Left ventricle myocardium superior (tissue), 1 donor: ENCODE data around the gene SUFU. TPM values are rescaled to one million over a fixed set of nuclear protein-coding genes. Genes with fewer than 3 reads are reported as not detected.

Experiments used
- ATAC-seq: fragments of 200-7000 bp; cut with Tn5 transposase; one replicate; pipeline ENCODE4 v1.9.1; 2020; ENCODE audit warnings: mild to moderate bottlenecking, moderate library complexity
- DNase-seq: peaks from one replicate; pipeline ENCODE4 v3.0.0-alpha.2; 2020
- intact Hi-C: fragments of 100-400 bp; cut with micrococcal nuclease; formaldehyde crosslinking; loops from one replicate; pipeline ENCODE4 v1.11.0; 2022
- total RNA-seq: library from RNA; stranded (reverse); fragmentation: NEBNext Ultra II Directional; extraction: Animal tissue kit (Norgen Biotek cat#: 25700); gene quantifications from one replicate; pipeline ENCODE4 v1.2.1, GENCODE V29; 2021
- donor health status: DM: no; HTN: yes; CAD: no; lungs with severe emphysema.

Gene SUFU
- total RNA-seq, 1 donor from 2014 or later, result 8.0 TPM

DNA sequence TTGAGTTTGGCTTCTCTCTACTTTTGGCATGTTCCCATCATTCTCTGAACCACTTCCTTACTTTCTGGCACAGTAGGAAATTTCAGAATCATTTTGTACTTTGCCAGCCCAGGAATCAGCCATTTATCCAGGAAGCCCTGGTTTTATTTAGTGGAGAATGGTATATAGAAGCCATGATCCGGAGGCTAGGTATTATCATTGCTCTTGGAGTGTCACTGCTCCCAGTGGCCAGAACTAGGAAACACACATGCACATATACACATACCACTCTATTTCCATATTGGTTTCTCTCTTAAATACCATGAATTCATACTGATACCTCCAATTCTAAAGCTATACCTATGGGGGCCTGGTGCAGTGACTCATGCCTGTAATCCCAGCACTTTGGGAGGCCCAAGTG lies 36.3 kb downstream of the SUFU start:
- ATAC-seq (no peak), DNase-seq (no peak)
- intact Hi-C loops, result no loop called here

DNA sequence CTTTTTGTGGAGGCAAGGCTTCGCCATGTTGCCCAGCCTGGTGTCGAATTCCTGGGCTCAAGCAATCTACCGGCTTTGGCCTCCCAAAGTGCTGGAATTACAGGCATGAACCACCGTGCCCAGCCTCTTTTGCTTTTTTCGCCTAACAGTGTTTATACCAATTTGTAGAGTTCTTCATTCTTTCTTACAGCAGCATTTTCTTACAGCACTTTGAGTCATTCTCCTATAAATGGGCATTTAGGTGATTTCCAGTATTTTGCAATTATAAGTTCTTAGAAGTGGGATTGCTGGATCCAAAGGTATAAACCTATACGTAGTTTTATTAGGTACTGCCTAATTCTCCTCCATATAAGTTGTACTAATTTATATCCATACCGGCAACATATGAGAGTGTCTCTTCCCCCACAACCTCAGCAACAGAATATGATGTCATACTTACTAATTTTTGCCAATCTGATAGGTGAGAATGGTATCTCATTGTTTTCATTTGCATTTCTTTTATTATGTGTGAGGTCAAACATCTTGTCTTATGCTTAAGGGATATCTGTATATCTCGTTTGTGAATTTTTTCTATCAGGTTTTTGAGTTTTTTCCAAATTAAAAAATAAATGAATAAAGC lies 39.1 kb downstream of the SUFU start:
- ATAC-seq (no peak), DNase-seq (no peak)
- intact Hi-C loops, result no loop called here

DNA sequence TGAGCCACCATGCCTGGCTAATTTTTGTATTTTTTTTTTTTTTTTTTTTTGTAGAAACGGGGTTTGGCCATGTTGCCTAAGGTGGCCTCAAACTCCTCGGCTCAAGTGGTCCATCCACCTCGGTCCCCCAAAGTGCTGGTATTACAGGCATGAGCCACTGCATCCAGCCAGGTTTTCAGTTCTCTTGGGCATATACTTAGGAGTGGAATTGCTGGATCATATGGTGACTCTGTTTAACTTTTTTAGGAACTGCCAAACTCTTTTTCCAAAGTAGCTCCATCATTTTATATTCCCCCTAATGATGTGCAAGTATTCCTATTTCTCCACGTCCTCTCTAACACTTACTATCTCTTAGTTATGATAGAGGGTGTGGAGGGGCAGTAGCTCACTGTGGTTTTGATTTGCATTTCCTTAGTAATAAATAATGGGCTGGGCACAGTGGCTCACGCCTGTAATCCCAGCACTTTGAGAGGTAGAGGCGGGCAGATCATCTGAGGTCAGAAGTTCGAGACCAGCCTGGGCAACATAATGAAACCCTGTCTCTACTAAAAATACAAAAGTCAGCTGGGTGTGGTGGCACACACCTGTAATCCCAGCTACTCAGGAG lies 41.6 kb downstream of the SUFU start:
- DNase-seq, result no peak
- no peak for ATAC-seq
- intact Hi-C loops, result no loop called here

DNA sequence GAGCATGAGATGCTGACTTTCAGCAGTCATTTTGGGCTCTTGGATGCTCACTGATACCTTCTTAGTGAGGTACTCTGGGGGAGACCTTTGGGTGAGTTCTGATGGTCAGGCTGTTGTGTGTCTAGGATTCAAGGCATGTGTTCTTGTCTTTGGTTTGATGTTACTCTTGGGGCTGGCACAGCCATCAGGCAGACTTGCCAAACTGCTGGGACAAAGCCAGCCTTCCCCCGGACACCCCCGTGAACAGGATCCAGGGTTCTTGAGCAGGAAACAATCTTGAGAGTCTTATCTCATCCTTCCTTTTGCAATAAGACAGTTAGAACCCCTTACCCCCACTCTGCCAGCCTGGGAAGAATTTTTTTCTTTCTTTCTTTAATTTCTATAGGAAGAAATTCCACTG lies 42.2 kb downstream of the SUFU start:
- intact Hi-C loops, result no loop called here
- DNase-seq, result no peak
- no peak for ATAC-seq

DNA sequence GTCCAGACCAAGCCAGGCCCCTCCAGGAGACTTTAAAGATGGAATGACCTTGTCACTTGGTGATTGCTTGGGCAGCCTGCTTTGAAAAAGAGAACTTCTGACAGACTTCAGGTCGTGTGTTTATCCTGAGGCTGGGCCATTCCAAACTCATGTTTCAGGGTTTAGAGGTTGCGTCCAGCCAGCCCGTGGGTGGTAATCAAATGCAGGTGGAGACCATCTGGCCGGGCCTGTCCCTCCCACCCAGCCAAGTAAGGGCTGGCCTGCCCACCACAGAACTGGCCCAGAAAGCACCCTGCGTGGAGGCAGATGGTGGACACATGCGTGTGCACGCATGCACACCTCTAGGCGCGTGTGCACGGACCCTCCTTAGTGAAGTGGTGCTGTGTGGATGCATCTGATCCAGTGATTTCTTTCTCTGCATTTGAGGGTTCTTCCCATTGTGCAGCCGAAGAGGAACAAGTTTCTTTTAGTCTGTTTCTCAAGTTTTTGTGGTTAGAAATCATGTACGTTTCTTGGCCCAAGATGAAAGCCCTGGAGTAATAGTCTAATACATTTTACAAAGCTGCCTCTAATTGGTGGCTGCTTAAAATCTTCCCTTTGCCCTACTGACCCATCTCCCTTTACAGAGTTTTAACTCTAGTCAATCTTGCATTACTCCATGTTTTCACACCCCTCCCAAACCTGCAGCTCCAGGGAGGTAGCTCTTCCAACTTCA lies 43.0 kb downstream of the SUFU start:
- intact Hi-C loops, result no loop called here
- no peak for DNase-seq
- ATAC-seq, result no peak

DNA sequence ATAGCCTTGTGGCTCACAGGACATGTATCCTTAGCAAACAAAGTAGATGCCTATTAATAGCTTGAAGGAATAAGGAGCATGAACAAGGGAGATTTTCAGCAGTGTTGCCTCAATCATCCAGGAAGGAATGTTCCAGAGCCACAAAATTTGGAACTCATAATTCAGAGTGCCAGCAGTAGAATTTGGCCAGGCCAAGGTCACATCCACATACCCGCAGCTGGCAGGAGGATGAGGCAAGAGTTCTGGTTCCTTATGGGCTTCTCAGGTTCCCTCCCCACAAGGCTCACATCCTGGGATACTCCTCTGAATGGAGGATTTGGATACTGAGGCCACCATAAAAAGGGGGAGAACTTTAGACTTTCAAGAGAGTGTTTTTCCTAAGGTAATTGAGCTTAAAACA lies 45.8 kb downstream of the SUFU start:
- no peak for DNase-seq
- no peak for ATAC-seq
- intact Hi-C loops, result no loop called here

DNA sequence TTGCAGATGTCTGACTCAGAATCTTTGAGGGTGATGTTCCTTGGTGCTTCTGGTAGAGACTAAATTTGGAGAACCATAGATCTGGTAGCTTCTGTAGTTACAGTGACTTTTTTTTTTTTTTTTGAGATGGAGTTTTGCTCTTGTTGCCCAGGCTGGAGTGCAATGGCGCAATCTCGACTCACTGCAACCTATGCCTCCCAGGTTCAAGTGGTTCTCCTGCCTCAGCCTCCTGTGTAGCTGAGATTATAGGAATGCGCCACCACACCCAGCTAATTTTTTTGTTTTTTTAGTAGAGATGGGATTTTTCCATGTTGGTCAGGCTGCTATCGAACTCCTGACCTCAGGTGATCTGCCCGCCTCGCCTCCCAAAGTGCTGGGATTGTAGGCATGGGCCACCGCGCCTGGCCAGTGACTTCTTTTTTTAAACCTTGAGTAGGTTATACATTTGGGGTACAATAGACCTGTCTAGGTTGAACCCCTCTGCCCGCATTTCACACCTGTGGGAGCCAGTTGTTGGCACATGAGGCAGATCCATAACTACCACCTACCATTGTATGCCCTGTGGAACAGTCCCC lies 47.0 kb downstream of the SUFU start:
- intact Hi-C loops, result no loop called here
- ATAC-seq (no peak), DNase-seq (no peak)

DNA sequence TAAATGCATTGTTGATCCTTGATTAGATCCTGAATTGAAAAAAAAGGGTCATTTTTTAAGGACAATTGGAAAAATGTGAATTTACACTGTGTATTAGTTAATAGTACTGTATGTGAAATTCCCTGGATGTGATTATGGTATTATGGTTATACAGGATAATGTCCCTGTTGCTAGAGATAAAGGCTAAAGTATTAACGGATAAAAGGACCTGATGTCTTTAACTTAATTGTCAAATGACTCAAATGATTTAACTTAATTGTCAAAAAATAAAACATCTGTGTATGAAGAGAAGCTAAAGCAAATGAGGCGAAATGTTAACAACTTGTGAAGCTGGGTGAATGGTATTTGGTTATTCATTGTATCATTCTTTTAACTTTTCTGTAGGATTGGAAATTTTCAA lies 48.8 kb downstream of the SUFU start:
- DNase-seq (no peak), ATAC-seq (no peak)
- intact Hi-C loops, result no loop called here

DNA sequence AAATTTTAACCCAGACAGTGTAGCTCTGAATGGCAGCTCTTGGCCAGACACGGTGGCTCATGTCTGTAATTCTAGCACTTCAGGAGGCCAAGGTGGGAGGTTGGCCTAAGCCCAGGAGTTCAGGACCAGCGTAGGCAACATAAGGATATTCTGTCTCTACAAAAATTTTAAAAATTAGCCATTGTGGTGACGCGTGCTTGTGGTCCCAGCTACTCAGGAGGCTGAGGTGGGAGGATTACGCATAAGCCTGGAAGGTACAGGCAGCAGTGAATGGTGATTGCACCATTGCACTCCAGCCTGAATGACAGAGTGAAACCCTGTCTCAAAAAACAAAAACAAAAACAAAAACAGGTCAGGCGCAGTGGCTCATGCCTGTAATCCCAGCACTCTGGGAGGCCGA lies 50.0 kb downstream of the SUFU start:
- intact Hi-C loops, result no loop called here
- ATAC-seq, result no peak
- no peak for DNase-seq

DNA sequence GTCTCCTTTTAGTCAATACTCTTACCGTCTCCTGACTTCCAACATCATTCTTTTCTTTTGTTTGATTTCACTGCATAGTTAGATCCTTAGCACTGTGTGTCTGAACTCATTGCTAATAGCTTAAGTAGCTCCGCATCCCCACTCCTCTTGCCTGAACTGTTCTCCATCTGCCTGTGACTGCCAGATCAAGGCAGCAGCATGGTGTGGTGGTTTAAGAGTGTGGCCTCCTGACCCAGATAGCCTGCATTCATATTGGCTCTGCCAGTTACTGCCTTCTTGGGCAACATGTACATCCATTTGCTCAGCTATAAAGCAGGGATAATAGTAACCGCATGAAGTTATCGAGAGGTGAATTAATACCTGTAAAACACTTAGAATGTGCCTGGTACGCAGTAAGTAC lies 50.8 kb downstream of the SUFU start:
- intact Hi-C loops, result no loop called here
- DNase-seq (no peak), ATAC-seq (no peak)

DNA sequence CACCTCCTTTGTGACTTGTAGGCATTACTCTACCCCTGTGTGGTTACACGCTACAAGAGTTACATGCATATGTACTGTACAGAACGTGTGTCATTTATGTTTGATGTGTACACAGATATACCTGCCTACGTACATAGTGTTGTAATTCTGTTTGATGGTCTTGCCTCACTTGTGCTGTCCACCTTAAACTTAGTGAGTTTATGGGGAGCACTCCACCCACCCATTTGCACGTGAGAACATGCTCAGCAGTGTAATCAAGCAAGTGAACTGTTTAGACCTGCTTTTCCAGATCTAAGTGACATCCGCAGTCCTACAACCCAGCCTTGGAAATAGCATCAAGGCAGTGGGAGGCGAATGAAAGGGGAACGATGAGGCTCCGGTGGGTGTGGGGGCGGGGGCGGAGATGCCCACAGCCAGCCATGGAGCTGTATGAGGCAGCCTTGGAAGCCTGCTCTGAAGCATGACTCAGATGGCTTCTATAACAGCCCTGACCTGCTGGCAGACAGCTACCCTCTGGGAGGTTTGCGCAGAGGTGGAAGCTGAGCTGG lies 52.1 kb downstream of the SUFU start:
- intact Hi-C loops, result no loop called here
- DNase-seq (no peak), ATAC-seq (peak; percentile 54)

DNA sequence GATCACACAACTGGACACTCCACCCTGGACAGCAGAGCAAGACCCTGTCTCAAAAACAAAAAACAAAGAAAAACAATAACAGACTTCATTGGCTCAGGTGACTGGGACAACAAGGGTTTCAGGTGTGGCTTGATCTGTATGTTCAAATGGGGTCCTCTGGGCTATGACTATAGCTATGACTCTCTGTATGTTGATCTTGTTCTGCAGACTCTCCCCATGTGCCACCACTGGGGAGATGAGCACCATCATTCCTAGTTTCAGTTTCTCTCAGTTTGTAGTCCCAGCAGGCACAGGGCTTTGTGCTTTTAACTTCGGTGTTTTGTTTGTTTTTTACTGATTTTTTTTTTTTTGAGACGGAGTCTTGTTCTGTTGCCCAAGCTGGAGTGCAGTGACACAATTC lies 53.8 kb downstream of the SUFU start:
- ATAC-seq, result no peak
- intact Hi-C loops, result no loop called here
- no peak for DNase-seq

DNA sequence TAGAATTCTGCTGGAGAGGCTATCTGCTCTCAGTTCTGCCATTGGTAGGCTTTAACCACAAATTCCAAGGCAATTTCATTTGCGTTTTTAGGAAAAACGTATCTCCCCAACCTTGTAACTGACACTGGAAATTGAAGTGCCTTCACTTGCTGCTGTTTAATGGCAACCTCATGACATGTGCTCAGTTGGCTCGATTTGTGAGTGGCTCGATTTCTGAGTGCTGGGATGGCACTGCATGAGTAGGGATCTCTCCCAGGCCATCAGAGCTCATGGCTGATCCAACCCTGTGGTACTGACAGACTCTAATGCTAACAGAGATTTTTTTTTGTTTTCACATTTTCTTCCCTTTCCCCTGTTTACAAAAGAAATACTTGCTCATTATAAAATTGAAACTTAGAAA lies 56.0 kb downstream of the SUFU start:
- DNase-seq (no peak), ATAC-seq (no peak)
- intact Hi-C loops, result no loop called here

DNA sequence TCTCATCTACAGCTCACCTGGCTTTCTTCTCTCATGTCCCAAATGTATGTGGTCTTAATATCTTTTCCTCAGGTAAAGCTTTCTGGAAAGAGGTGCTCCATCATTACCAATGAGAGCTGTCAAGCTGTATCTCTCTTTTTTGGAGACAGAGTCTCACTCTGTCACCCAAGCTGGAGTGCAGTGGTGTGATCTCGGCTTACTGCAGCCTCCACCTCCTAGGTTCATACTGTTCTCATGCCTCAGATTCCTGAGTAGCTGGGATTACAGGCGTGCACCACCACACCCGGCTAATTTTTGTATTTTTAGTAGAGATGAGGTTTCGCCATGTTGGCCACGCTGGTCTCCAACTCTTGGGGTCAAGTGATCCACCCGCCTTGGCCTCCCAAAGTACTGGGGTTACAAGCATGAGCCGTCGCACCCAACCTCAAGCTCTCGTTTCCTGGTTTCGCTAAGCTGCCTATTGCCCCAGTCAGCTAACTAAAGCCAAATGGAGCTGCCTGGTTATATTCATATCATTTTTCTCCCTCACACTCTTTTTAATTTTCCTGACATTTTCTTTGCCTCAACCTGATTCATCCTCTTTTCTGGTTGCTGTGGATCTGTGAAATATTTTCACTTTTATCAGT lies 60.5 kb downstream of the SUFU start:
- DNase-seq, result no peak
- ATAC-seq, result no peak
- intact Hi-C loops, result no loop called here

DNA sequence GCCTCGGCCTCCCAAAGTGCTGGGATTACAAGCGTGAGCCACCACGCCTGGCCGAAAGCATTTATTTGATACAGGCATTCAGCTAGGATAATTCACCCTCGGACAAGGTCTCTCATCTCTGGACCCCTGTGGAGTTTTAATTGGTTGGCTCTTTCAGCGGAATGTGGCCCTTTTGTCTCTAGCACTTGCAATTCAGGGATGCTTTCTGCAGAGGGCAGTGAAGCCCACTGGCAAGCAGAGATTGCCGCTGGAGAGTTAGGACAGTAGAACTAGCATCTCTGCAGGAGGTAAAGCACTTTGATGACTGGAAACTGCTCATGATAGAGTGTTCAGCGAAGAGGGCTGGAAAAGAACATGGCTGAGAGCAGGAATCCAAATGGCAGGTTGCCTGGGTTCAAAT lies 62.0 kb downstream of the SUFU start:
- intact Hi-C loops, result no loop called here
- ATAC-seq (no peak), DNase-seq (no peak)

DNA sequence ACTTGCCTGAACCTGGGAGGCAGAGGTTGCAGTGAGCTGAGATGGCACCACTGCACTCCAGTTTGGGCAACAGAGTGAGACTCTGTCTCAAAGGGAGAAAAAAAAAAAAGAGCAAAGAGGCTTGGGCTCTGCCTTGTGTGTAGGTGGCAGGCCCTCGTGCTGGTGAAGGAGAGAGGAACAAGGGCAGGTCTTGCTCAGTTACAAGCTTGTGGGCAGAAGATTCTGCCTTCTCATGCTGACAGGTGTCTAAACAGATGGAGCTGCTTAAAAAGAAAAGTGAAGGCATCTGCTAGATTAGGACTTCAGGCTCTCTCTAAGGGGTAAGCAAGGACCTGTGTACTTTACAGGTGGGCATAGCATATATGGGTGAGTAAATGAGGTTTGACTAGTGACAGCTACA lies 75.0 kb downstream of the SUFU start:
- intact Hi-C loops, result no loop called here

DNA sequence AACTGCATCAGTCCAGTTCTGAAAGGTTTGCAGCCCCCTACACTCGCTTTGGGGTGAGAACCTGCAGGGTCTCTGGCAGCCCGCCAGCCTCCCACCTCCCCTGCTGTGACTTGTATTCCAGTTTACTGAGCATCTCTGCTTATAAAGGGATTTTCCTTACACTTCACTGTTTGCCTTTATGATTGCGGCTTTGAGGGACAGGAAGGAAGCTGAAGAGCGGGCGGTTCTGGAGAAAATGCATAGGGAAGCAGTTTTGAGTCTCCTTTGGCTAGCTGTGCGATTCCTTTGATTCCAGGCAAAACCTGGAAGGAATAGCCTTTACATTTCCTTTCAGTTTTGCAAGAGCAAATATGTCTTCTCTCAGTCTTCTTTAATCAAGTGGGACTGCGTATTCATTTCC lies 75.6 kb downstream of the SUFU start:
- no peak for ATAC-seq
- DNase-seq, result no peak
- intact Hi-C loops, result no loop called here

More for the DNA sequence above, 75.0 kb downstream of the SUFU start:
- ATAC-seq (no peak), DNase-seq (no peak)

DNA sequence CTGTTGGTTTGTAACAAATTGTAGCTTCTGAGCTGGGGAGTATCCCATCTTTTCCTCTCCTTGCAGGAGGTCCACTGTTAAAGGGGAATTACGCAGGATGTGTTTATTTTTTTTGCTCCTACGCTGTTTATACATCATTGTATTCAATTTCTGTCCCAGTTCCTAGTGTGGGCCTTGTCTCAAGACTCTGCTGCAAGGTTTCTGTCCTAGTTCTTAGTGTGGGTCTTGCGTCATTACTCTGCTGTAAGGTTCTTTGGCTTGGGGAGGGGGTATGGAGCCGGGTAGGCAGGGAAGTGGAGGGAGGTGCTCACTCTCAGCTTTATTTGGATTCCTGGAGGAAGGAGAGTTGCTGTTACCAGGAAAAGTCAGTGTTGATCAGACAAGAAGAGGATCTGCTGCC lies 76.5 kb downstream of the SUFU start:
- DNase-seq (no peak), ATAC-seq (no peak)
- intact Hi-C loops, result loop anchor here (10.0 kb wide), 2 partner anchors 75 to 185 kb away; partner anchors contain the start of genes ACTR1A, NFKB2 and SUFU

DNA sequence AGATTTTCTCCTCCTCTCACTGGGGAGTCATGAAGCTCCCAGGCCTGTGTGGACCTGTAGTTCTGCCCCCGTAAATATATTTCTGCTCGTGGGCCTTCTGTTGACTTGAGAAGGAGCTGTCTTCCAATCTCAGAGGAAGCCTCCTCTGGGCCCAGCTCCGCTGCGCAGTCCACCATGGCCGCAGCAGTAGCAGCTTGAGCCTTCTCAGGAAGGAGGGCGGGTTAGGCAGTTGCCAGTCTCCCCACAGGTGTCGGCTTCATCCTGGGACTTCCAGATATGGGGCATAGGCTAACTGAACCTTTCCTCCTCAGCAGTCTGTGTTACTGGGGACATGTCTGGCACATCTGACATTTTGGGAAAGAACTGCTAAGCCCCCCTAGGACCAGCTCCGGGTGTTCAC lies 77.6 kb downstream of the SUFU start:
- intact Hi-C loops, result loop anchor here (10.0 kb wide), 2 partner anchors 77 to 187 kb away; partner anchors contain the start of genes ACTR1A, NFKB2 and SUFU
- ATAC-seq (no peak), DNase-seq (no peak)
